ENCODE data around the gene TMEM129.
"Not testable (repeated sequence)": the region's sequence is repeated elsewhere in the genome, so short reads cannot be mapped to it uniquely, and the experiment has no call there.

TMEM129 gene

GRCh38 chr4:1717129-1718094 is 3.7 kb downstream of the TMEM129 start:
- DNase-seq = no peak

- DNase-seq = no peak
These were observed 4.8 kb downstream of the TMEM129 start for GRCh38 chr4:1716065-1716945.

GRCh38 chr4:1715002-1715758 is 5.9 kb downstream of the TMEM129 start:
- DNase-seq = no peak

GRCh38 chr4:1714303-1715001 is 6.7 kb downstream of the TMEM129 start:
- DNase-seq = no peak

GRCh38 chr4:1713003-1713851 is 7.9 kb downstream of the TMEM129 start:
- no peak for DNase-seq

- DNase-seq = peak; percentile 81
These were observed 8.7 kb downstream of the TMEM129 start, which contains the start of gene SLBP for GRCh38 chr4:1712216-1713002. Gene SLBP, minus strand, starts transcription at chr4:1712319. Its CDS starts 131 bp downstream, at chr4:1712188.

GRCh38 chr4:1711571-1712215 is 9.4 kb downstream of the TMEM129 start:
- DNase-seq = no peak

GRCh38 chr4:1711055-1711570 is 10.0 kb downstream of the TMEM129 start:
- DNase-seq = no peak

- no peak for DNase-seq
These were observed 12.5 kb downstream of the TMEM129 start for GRCh38 chr4:1708581-1708980.

GRCh38 chr4:1706358-1706757 is 14.8 kb downstream of the TMEM129 start:
- no peak for DNase-seq

GRCh38 chr4:1705732-1706131 is 15.4 kb downstream of the TMEM129 start:
- no peak for DNase-seq

- DNase-seq = no peak
These were observed 17.3 kb downstream of the TMEM129 start for GRCh38 chr4:1703867-1704266.

- not testable (repeated sequence) for DNase-seq
These were observed 19.5 kb downstream of the TMEM129 start for GRCh38 chr4:1701671-1702070.

- DNase-seq = no peak
These were observed 25.2 kb downstream of the TMEM129 start for GRCh38 chr4:1695913-1696312.

- peak; percentile 45 for DNase-seq
These were observed 27.8 kb downstream of the TMEM129 start for GRCh38 chr4:1693131-1693896.

- no peak for DNase-seq
These were observed 29.3 kb downstream of the TMEM129 start for GRCh38 chr4:1691737-1692373.

- no peak for DNase-seq
These were observed 30.4 kb downstream of the TMEM129 start for GRCh38 chr4:1690698-1691097.

- no peak for DNase-seq
These were observed 34.6 kb downstream of the TMEM129 start for GRCh38 chr4:1686440-1687036.
